HepG2 (cell line): ENCODE measurements around the gene RORC. TPM values are rescaled to one million over a fixed set of nuclear protein-coding genes. Genes with fewer than 3 reads are reported as not detected.

Experiments used
- FOXJ3 ChIP-seq: sonication (generic); formaldehyde crosslinking; IDR thresholded peaks from 2 replicates; pipeline ENCODE4 v1.4.0; 2020; ENCODE audit warnings: missing genetic modification reagents, mild to moderate bottlenecking, borderline replicate concordance
- GATAD1 ChIP-seq: IDR thresholded peaks from 2 replicates; pipeline ENCODE4 v1.6.1; 2016; ENCODE audit warnings: missing genetic modification reagents, missing compliant biosample characterization
- GATAD2A ChIP-seq: IDR thresholded peaks from 2 replicates; pipeline ENCODE4 v1.6.1; 2016
- GTF2F1 ChIP-seq: fragments of 150-350 bp; IDR thresholded peaks from 2 replicates; pipeline ENCODE4 v1.6.1; 2014; ENCODE audit warnings: low read length
- MAFG ChIP-seq: sonication (generic); formaldehyde crosslinking; IDR thresholded peaks from 2 replicates; pipeline ENCODE4 v1.5.1; 2020; ENCODE audit warnings: mild to moderate bottlenecking, missing genetic modification reagents
- MTA3 ChIP-seq: sonication (generic); formaldehyde crosslinking; IDR thresholded peaks from 2 replicates; pipeline ENCODE4 v1.4.0; 2020; ENCODE audit warnings: missing genetic modification reagents
- MTF2 ChIP-seq: sonication (generic); formaldehyde crosslinking; IDR thresholded peaks from 2 replicates; pipeline ENCODE4 v1.5.0; 2020; ENCODE audit warnings: missing genetic modification reagents, borderline replicate concordance
- NFKB2 ChIP-seq: sonication (generic); formaldehyde crosslinking; IDR thresholded peaks from 2 replicates; pipeline ENCODE4 v1.4.0; 2020; ENCODE audit warnings: missing genetic modification reagents, borderline replicate concordance
- RARA ChIP-seq: IDR thresholded peaks from 2 replicates; pipeline ENCODE4 v1.6.1; 2016; ENCODE audit warnings: missing genetic modification reagents, missing compliant biosample characterization
- SMAD3 ChIP-seq: sonication (generic); formaldehyde crosslinking; IDR thresholded peaks from 2 replicates; pipeline ENCODE4 v1.4.0; 2020; ENCODE audit warnings: missing genetic modification reagents
- TCF7 ChIP-seq: sonication (generic); IDR thresholded peaks from 2 replicates; pipeline ENCODE4 v1.6.1; 2016; ENCODE audit warnings: antibody characterized with exemption, low read depth
- ZFP82 ChIP-seq: sonication (generic); formaldehyde crosslinking; IDR thresholded peaks from 2 replicates; pipeline ENCODE4 v1.5.1; 2020; ENCODE audit warnings: mild to moderate bottlenecking, missing genetic modification reagents, borderline replicate concordance
- ZKSCAN5 ChIP-seq: sonication (generic); formaldehyde crosslinking; IDR thresholded peaks from 2 replicates; pipeline ENCODE4 v1.5.1; 2020; ENCODE audit warnings: mild to moderate bottlenecking, missing genetic modification reagents
- ZNF326 ChIP-seq: sonication (generic); formaldehyde crosslinking; IDR thresholded peaks from 2 replicates; pipeline ENCODE4 v1.4.0; 2020; ENCODE audit warnings: missing genetic modification reagents, borderline replicate concordance
- ZNF337 ChIP-seq: sonication (generic); formaldehyde crosslinking; IDR thresholded peaks from 2 replicates; pipeline ENCODE4 v1.5.1; 2020; ENCODE audit warnings: missing genetic modification reagents, low read depth, mild to moderate bottlenecking, borderline replicate concordance
- ZNF713 ChIP-seq: sonication (generic); formaldehyde crosslinking; IDR thresholded peaks from 2 replicates; pipeline ENCODE4 v1.4.0; 2020; ENCODE audit warnings: mild to moderate bottlenecking, missing genetic modification reagents
- ZNF841 ChIP-seq: sonication (generic); formaldehyde crosslinking; IDR thresholded peaks from 2 replicates; pipeline ENCODE4 v1.8.1; 2023; ENCODE audit warnings: missing genetic modification reagents, borderline replicate concordance
- ZSCAN21 ChIP-seq: sonication (generic); formaldehyde crosslinking; IDR thresholded peaks from 2 replicates; pipeline ENCODE4 v1.8.0; 2022; ENCODE audit warnings: mild to moderate bottlenecking, missing genetic modification reagents, moderate library complexity, borderline replicate concordance
- ZSCAN29 ChIP-seq: sonication (generic); formaldehyde crosslinking; conservative IDR thresholded peaks from 2 replicates; pipeline ENCODE4 v1.4.0; 2020; ENCODE audit warnings: mild to moderate bottlenecking, missing genetic modification reagents
- polyA plus RNA-seq, 8 experiments: library from polyadenylated mRNA; depleted of rRNA in 3 of 8; stranded (reverse) in 7 of 8; unstranded in 1 of 8; fragments of >200 nt; fragmentation: Illumina TruSeq in 4 of 8; extraction: Trizol in 4 of 8; gene quantifications; 2 replicates each; pipeline versions ENCODE4 v1.2.1 to v1.2.3, GENCODE V29; 2011 to 2016; ENCODE audit warnings: low read depth in 4 of 8, missing spikeins in 1 of 8, mixed read lengths in 1 of 8; ENCODE audit not compliant: insufficient read depth in 1 of 8
- total RNA-seq, 5 experiments: library from RNA; depleted of rRNA; stranded (reverse); fragments of >200 nt; fragmentation: Illumina TruSeq; extraction: Trizol; gene quantifications; 2 replicates each; pipeline ENCODE4 v1.2.3, GENCODE V29; 2016; ENCODE audit warnings: low read depth in 1 of 5
- TF ChIP-seq, protein P1 (sequence below): sonication (generic); formaldehyde crosslinking; IDR thresholded peaks from 2 replicates; pipeline ENCODE4 v1.4.0; 2020; ENCODE audit warnings: missing genetic modification reagents
- TF ChIP-seq, protein P2 (sequence below): sonication (generic); formaldehyde crosslinking; IDR thresholded peaks from 2 replicates; pipeline ENCODE4 v1.5.0; 2020; ENCODE audit warnings: missing genetic modification reagents
- TF ChIP-seq, protein P3 (sequence below): sonication (generic); formaldehyde crosslinking; IDR thresholded peaks from 2 replicates; pipeline ENCODE4 v1.9.0; 2021; ENCODE audit warnings: missing genetic modification reagents, mild to moderate bottlenecking, borderline replicate concordance
- TF ChIP-seq, protein P4 (sequence below): sonication (generic); formaldehyde crosslinking; IDR thresholded peaks from 2 replicates; pipeline ENCODE4 v1.4.0; 2020; ENCODE audit warnings: low read depth, mild to moderate bottlenecking, missing genetic modification reagents
- TF ChIP-seq, protein P5 (sequence below): sonication (generic); formaldehyde crosslinking; IDR thresholded peaks from 2 replicates; pipeline ENCODE4 v1.5.1; 2020; ENCODE audit warnings: missing genetic modification reagents, mild to moderate bottlenecking, borderline replicate concordance

RORC gene
- total and polyA plus RNA-seq, 2 of the 13 experiments (the other 11 are each of a cell fraction or from before 2014, with no cell fraction given): 2.5 to 6.5 TPM

DNA sequence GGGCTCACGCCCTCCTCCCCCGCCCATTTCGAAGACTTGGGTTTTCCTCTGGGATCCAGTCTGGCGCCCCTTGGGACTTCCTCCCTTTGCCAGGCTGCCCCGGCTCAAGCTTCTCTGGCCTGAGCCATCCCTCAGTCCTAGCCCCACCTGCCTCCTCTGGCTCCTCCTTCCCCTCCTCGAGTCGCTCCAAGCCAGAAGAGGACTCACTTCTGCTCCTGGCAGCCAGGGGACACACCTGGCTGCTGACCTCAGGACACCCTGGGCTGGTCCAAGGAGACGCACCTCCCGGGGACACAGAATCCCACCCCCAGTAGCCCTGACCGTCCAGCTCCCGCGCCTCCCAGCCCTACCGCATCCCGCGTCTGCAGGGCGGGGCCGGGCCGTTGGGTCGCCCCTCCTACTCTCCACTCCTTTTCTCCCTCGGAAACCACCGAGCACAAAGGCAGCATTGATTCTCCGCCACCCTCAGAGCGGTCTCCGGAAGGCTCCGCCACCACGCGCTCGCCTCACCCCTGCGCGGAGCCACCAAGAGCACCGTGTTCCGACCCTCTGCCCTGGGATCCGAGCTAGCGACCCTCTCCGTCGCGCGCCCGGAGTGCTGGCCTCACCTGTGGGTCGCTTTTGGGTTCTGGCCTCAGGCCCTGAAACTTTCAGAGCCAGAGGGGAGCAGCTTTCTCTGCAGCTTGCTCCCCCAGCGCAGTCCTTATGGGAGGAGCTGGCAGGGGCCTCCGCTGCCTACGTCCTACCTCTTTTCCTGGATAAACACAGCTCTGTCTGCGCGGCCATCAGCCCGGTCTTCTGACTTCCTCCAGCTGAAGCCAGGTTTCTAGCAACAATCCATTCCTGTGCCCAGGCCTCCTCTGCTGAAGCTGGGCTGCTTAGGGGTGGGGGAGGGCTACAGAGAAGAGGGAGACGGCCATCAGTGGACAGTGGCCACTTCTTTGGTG, 8.1 kb upstream of the RORC start, which contains the start of gene C2CD4D (continued):
- TF ChIP-seq, protein P1, sequence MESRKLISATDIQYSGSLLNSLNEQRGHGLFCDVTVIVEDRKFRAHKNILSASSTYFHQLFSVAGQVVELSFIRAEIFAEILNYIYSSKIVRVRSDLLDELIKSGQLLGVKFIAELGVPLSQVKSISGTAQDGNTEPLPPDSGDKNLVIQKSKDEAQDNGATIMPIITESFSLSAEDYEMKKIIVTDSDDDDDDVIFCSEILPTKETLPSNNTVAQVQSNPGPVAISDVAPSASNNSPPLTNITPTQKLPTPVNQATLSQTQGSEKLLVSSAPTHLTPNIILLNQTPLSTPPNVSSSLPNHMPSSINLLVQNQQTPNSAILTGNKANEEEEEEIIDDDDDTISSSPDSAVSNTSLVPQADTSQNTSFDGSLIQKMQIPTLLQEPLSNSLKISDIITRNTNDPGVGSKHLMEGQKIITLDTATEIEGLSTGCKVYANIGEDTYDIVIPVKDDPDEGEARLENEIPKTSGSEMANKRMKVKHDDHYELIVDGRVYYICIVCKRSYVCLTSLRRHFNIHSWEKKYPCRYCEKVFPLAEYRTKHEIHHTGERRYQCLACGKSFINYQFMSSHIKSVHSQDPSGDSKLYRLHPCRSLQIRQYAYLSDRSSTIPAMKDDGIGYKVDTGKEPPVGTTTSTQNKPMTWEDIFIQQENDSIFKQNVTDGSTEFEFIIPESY: peak; percentile 68
- TF ChIP-seq, protein P2, sequence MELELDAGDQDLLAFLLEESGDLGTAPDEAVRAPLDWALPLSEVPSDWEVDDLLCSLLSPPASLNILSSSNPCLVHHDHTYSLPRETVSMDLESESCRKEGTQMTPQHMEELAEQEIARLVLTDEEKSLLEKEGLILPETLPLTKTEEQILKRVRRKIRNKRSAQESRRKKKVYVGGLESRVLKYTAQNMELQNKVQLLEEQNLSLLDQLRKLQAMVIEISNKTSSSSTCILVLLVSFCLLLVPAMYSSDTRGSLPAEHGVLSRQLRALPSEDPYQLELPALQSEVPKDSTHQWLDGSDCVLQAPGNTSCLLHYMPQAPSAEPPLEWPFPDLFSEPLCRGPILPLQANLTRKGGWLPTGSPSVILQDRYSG (CRISPR knock-in tag): no peak
- TF ChIP-seq ZSCAN21 (CRISPR knock-in tag) (0 out of 2 replicates have a peak, but pooled peaks have one; percentile 45), ZNF841 (CRISPR knock-in tag) (no peak), ZSCAN29 (CRISPR knock-in tag) (no peak), MTA3 (CRISPR knock-in tag) (no peak), ZKSCAN5 (no peak), MTF2 (CRISPR knock-in tag) (no peak), GATAD1 (CRISPR knock-in tag) (no peak), ZFP82 (CRISPR knock-in tag) (no peak), ZNF713 (CRISPR knock-in tag) (no peak), FOXJ3 (no peak), ZNF337 (CRISPR knock-in tag) (no peak), SMAD3 (CRISPR knock-in tag) (no peak), GTF2F1 (no peak), RARA (CRISPR knock-in tag) (0 out of 2 replicates have a peak, but pooled peaks have one; percentile 10), MAFG (CRISPR knock-in tag) (no peak), ZNF326 (no peak), TCF7 (no peak), NFKB2 (CRISPR knock-in tag) (no peak), GATAD2A (CRISPR knock-in tag) (peak; percentile 51)
- TF ChIP-seq, protein P3, sequence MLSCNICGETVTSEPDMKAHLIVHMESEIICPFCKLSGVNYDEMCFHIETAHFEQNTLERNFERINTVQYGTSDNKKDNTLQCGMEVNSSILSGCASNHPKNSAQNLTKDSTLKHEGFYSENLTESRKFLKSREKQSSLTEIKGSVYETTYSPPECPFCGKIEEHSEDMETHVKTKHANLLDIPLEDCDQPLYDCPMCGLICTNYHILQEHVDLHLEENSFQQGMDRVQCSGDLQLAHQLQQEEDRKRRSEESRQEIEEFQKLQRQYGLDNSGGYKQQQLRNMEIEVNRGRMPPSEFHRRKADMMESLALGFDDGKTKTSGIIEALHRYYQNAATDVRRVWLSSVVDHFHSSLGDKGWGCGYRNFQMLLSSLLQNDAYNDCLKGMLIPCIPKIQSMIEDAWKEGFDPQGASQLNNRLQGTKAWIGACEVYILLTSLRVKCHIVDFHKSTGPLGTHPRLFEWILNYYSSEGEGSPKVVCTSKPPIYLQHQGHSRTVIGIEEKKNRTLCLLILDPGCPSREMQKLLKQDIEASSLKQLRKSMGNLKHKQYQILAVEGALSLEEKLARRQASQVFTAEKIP (CRISPR knock-in tag): no peak
- TF ChIP-seq, protein P4, sequence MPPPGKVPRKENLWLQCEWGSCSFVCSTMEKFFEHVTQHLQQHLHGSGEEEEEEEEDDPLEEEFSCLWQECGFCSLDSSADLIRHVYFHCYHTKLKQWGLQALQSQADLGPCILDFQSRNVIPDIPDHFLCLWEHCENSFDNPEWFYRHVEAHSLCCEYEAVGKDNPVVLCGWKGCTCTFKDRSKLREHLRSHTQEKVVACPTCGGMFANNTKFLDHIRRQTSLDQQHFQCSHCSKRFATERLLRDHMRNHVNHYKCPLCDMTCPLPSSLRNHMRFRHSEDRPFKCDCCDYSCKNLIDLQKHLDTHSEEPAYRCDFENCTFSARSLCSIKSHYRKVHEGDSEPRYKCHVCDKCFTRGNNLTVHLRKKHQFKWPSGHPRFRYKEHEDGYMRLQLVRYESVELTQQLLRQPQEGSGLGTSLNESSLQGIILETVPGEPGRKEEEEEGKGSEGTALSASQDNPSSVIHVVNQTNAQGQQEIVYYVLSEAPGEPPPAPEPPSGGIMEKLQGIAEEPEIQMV (CRISPR knock-in tag): no peak
- TF ChIP-seq, protein P5, sequence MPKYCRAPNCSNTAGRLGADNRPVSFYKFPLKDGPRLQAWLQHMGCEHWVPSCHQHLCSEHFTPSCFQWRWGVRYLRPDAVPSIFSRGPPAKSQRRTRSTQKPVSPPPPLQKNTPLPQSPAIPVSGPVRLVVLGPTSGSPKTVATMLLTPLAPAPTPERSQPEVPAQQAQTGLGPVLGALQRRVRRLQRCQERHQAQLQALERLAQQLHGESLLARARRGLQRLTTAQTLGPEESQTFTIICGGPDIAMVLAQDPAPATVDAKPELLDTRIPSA (CRISPR knock-in tag): no peak
